NCI-H226 (cell line): ENCODE measurements around the gene FBXL19.

ENCODE experiments used
- DNase-seq: peaks from one replicate; pipeline ENCODE4 v3.0.0-alpha.2; 2015

Gene FBXL19

GRCh38 chr16:30969246-30969842 lies 46.0 kb downstream of the FBXL19 start:
- DNase-seq: no peak

DNA sequence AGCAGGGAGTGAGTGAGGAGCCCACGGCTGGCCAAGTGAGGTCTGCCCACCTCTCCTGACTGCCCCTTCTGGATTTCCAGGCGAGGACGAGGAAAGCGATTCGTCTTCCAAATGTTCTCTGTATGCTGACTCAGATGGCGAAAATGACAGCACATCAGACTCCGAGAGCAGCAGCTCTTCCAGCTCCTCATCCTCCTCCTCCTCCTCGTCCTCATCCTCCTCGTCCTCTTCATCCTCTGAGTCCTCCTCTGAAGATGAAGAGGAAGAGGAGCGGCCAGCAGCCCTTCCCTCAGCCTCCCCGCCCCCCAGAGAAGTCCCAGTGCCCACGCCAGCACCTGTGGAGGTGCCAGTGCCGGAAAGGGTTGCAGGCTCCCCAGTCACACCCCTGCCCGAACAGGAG lies 47.9 kb downstream of the FBXL19 start:
- DNase-seq: no peak

DNA sequence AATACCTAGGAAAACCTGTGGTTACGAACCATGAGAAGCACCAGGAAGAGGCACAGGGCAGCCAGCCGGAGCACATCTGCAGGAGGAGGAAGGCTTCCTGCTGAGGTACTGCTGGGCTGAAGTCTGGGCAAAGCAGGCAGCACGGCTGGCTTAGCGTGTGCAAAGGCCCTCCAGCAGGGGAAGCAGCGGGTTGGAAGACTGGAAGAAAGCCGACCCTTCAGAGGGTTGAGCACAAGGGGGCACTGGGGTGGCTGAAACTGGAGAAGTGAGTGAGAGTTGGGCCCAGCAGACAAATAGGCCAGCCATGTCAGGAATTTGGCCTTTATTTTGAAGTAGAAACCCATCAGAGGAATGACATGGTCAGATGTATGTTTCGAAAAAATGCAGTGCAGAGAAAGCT lies 49.5 kb downstream of the FBXL19 start:
- DNase-seq: no peak

DNA sequence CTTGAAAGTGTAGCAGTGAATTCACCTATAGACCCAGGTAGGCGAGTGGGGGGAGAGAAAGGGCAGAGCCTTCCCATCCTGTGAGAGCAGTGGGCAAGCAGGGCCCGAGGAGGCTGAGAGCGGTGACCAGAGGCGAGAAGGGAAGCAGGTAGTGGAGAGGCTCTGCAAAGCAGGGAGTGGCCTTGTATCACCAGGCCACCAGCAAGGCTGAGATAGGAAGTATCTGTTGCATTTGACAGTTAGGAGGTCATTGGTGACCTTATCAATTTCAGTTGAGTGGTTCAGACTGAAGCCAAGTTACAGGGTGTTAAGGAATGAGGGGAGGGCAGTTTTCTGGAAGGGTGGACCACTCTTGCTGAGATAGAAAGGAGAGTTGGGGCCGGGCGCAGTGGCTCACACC lies 51.0 kb downstream of the FBXL19 start:
- no peak for DNase-seq

GRCh38 chr16:30976486-30976885 lies 53.1 kb downstream of the FBXL19 start:
- DNase-seq: no peak

- DNase-seq: no peak
Observed at GRCh38 chr16:30977502-30977901, 54.1 kb downstream of the FBXL19 start.

DNA sequence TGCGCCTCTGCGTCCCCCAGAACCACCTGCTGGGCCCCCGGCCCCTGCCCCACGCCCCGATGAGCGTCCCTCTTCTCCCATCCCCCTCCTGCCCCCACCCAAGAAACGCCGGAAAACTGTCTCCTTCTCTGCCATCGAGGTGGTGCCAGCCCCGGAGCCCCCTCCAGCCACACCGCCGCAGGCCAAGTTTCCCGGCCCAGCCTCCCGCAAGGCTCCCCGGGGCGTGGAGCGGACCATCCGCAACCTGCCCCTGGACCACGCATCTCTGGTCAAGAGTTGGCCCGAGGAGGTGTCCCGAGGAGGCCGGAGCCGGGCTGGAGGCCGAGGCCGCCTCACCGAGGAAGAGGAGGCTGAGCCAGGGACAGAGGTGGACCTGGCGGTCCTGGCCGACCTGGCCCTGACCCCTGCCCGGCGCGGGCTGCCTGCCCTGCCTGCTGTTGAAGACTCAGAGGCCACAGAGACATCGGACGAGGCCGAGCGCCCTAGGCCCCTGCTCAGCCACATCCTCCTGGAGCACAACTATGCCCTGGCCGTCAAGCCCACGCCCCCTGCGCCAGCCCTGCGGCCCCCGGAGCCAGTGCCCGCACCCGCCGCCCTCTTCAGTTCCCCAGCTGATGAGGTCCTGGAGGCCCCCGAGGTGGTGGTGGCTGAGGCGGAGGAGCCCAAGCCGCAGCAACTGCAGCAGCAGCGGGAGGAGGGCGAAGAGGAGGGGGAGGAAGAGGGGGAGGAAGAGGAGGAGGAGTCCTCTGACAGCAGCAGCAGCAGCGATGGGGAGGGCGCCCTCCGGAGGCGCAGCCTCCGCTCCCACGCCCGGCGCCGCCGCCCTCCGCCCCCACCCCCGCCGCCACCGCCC lies 56.0 kb downstream of the FBXL19 start:
- DNase-seq: no peak

- DNase-seq: no peak
Observed at GRCh38 chr16:30980023-30980371, 56.6 kb downstream of the FBXL19 start.

- no peak for DNase-seq
Observed at GRCh38 chr16:30980434-30980833, 57.1 kb downstream of the FBXL19 start.

DNA sequence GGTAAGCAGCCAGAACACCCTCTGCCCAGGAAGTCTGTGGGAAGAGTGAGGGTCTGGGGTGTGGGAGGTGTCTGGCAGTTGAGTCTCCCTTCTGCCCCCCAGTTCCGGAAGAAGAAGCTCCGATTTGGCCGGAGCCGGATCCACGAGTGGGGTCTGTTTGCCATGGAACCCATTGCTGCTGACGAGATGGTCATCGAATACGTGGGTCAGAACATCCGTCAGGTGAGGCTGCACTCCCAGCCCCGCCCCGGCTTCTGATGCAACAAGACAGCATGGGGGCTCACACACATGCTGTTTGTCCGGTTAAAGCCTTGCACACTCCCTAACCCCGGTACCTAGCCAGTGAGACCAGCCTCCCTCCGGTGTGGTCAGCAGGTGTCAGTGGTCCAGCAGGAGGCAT lies 57.6 kb downstream of the FBXL19 start:
- DNase-seq: no peak

DNA sequence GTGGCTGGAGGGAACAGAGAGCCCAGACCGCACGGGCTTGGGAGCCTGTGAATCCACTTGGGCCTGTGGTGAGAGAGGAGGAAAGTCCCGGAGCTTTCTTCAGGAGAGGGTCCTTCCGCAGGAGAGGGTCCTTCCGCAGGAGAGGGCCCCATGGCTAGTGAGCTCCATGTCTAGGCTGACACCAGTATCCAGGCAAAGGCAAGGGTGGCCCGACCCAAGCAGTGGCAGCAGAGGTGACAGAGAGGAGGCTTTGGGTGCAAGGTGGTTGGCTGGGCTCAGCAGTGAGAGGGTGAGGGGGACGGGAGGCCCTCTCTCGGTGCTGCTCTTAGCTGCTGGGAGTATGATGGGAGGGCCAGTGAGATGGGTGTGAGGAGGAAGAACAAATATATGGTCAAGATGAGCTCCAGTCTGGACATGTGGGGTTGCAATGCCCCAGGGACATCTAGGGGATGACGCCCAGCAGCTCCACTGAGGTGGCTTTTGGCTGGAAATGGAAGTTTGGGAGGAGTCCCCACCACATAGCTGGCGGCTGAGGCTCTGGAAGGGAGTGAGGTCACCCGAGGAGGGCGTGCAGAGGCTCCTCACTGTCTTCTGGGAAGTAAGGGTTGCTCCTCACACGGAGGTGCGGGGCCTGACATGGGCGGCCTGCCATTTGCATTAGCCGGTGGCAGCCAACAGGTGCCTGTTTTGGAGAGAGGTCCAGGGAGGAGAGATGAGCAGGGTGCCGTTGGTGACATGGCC lies 59.3 kb downstream of the FBXL19 start:
- DNase-seq: no peak

DNA sequence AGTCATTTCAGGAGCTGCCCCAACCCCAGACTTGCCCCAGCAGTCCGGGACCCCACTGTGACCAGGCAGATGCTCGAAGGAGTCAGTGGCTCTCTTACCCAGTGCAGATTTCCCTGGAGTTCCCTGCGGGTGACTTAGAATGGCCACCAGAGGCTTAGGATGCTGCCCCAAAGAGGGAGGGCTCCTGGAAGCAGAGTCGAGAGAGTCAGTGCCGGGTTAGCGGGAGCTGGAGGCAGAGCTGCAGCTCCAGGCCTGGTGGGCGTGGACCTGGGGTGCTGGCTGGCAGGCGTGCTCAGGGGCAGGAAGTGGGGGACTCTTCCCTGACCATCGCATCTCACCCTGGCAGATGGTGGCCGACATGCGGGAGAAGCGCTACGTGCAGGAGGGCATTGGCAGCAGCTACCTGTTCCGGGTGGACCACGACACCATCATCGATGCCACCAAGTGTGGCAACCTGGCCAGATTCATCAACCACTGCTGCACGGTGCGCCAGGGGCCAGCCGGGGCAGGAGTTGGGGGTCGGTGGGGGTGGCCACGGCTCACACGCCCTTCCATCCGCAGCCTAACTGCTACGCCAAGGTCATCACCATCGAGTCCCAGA lies 60.0 kb downstream of the FBXL19 start:
- no peak for DNase-seq

- no peak for DNase-seq
Observed at GRCh38 chr16:30983898-30984610, 60.7 kb downstream of the FBXL19 start.

GRCh38 chr16:30984669-30985400 lies 61.5 kb downstream of the FBXL19 start, which contains the start of gene HSD3B7:
Gene HSD3B7, plus strand, starts transcription at chr16:30985207. Its CDS starts 452 bp downstream, at chr16:30985659.
- peak; percentile 68 for DNase-seq

- DNase-seq: peak; percentile 54
Observed at GRCh38 chr16:30985401-30986128, 62.2 kb downstream of the FBXL19 start.

DNA sequence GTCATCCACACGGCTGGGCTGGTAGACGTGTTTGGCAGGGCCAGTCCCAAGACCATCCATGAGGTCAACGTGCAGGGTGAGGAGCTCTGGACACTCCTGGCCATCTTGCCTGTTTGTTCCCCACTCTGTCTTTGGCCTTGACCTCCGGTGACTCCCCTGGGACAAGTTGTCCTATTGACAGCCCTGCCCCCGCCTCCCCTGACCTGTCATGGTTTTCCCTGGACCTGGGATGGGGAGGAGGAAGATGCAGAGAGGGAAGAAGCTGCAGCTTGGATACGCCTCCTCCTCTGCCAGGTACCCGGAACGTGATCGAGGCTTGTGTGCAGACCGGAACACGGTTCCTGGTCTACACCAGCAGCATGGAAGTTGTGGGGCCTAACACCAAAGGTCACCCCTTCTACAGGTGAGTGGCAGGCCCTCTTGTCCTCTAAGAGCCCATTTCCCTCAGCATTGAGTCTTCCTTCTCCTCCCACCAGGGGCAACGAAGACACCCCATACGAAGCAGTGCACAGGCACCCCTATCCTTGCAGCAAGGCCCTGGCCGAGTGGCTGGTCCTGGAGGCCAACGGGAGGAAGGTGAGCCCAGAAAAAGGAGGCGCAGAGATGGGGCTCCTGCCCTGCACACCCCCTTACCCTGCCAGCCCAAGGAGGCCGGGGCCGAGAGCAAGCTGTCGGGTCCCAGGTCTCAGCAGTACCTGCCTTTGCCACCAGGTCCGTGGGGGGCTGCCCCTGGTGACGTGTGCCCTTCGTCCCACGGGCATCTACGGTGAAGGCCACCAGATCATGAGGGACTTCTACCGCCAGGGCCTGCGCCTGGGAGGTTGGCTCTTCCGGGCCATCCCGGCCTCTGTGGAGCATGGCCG lies 63.0 kb downstream of the FBXL19 start:
- DNase-seq: no peak

GRCh38 chr16:30987581-30988190 lies 64.3 kb downstream of the FBXL19 start:
- DNase-seq: no peak

- DNase-seq: no peak
Observed at GRCh38 chr16:30989469-30990047, 66.2 kb downstream of the FBXL19 start.

- DNase-seq: no peak
Observed at GRCh38 chr16:30990105-30990504, 66.7 kb downstream of the FBXL19 start.
